ENCODE results near the gene METTL6. TPM values are rescaled to one million over a fixed set of nuclear protein-coding genes. Genes with fewer than 3 reads are reported as not detected.

Gene METTL6
- total and polyA plus RNA-seq, 2 of the 4 experiments (the other 2 are of a cell fraction): 15.4 to 21.5 TPM

- ATAC-seq (ENCODE audit: low read depth) (no peak), DNase-seq (no peak)
- no peak overlapping the region for H2AK9ac ChIP-seq (replicated peaks; ENCODE audit: low read depth, low read length, poor library complexity)
- CTCF ChIA-PET: interaction anchor here (0.6 to 1.6 kb wide), 2 partner anchors 113 to 175 kb away, joined by 4 to 5 read pairs; partner anchors contain the start of gene CAPN7
- no peak overlapping the region for H2BK15ac ChIP-seq (ENCODE audit: low read depth, low read length)
- no CpG with 5 or more reads among the region's 6 CpGs for WGBS, 2 experiments (ENCODE audit: extremely low coverage in 2 of 2, insufficient read length in 1 of 2)
- H3K56ac ChIP-seq (ENCODE audit: extremely low read depth, insufficient read depth, low read length): no peak overlapping the region
- H3K4me3 ChIP-seq (ENCODE audit: insufficient read depth, low read depth, low read length): no peak overlapping the region
- no peak overlapping the region for H2BK20ac ChIP-seq (ENCODE audit: low read depth, low read length)
- TF ChIP-seq, protein P1, sequence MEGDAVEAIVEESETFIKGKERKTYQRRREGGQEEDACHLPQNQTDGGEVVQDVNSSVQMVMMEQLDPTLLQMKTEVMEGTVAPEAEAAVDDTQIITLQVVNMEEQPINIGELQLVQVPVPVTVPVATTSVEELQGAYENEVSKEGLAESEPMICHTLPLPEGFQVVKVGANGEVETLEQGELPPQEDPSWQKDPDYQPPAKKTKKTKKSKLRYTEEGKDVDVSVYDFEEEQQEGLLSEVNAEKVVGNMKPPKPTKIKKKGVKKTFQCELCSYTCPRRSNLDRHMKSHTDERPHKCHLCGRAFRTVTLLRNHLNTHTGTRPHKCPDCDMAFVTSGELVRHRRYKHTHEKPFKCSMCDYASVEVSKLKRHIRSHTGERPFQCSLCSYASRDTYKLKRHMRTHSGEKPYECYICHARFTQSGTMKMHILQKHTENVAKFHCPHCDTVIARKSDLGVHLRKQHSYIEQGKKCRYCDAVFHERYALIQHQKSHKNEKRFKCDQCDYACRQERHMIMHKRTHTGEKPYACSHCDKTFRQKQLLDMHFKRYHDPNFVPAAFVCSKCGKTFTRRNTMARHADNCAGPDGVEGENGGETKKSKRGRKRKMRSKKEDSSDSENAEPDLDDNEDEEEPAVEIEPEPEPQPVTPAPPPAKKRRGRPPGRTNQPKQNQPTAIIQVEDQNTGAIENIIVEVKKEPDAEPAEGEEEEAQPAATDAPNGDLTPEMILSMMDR (conservative IDR thresholded peaks at IDR 0.05; ENCODE audit: low read depth, low read length): no peak
- TF ChIP-seq NFE2L2 (IDR thresholded peaks at IDR 0.05; ENCODE audit: low read depth, low read length): no peak
- no peak for TF ChIP-seq ELK1 (IDR thresholded peaks at IDR 0.05; ENCODE audit: borderline replicate concordance, low read depth, low read length)
- no peak for TF ChIP-seq RCOR1 (IDR thresholded peaks at IDR 0.05; ENCODE audit: insufficient replicate concordance, low read length)
- TF ChIP-seq RAD21 (IDR thresholded peaks at IDR 0.05; ENCODE audit: low read length): no peak
- TF ChIP-seq RFX5 (IDR thresholded peaks at IDR 0.05; ENCODE audit: low read depth, low read length): no peak
- TF ChIP-seq MXI1 (IDR thresholded peaks at IDR 0.05; ENCODE audit: borderline replicate concordance, low read depth, low read length): no peak
- TF ChIP-seq BHLHE40 (IDR thresholded peaks at IDR 0.05; ENCODE audit: low read depth, low read length): no peak
- TF ChIP-seq CEBPB (IDR thresholded peaks at IDR 0.05; ENCODE audit: low read depth, low read length): no peak
- no peak for TF ChIP-seq MAZ (IDR thresholded peaks at IDR 0.05; ENCODE audit: borderline replicate concordance, low read depth, low read length)
- TF ChIP-seq MAFK (IDR thresholded peaks at IDR 0.05; ENCODE audit: low read depth, low read length): no peak
- TF ChIP-seq CHD1 (IDR thresholded peaks at IDR 0.05; ENCODE audit: low read depth, low read length): no peak
- no peak for TF ChIP-seq POLR2A (IDR thresholded peaks at IDR 0.05; ENCODE audit: low read depth, low read length)
- TF ChIP-seq SMC3 (IDR thresholded peaks at IDR 0.05; ENCODE audit: low read depth, low read length): no peak
- no peak for TF ChIP-seq FOS (IDR thresholded peaks at IDR 0.05; ENCODE audit: low read depth, low read length)
- dilution Hi-C loops (cut with HindIII; ENCODE audit: low sequenced_read_pairs, unreplicated experiment): no loop called here
- no peak overlapping the region for H2BK120ac ChIP-seq (ENCODE audit: low read depth, low read length)
- H3K4ac ChIP-seq (ENCODE audit: low read depth, low read length): no peak overlapping the region
- H3K79me1 ChIP-seq (ENCODE audit: low read depth in 1 of 2, low read length in 2 of 2): no peaks in the 10 kb centered on the region
- in situ Hi-C loops (cut with MboI; ENCODE audit: low sequenced_read_pairs): loop anchor here (5.0 to 25.0 kb wide), 2 partner anchors 114 to 269 kb away; no protein-coding TSS in a partner anchor
- H4K91ac ChIP-seq (ENCODE audit: insufficient read depth, low read depth, low read length): no peak overlapping the region
- no peaks in the 10 kb centered on the region for H4K20me1 ChIP-seq (ENCODE audit: insufficient read depth, low read length)
- no peak overlapping the region for H3K23ac ChIP-seq (ENCODE audit: low read depth, low read length)
- no peak overlapping the region for H2BK5ac ChIP-seq (ENCODE audit: low read depth, low read length, poor library complexity, severe bottlenecking)
- POLR2A ChIA-PET (ENCODE audit: unreplicated experiment): no interaction called here
- no peak overlapping the region for H2AFZ ChIP-seq (replicated peaks; ENCODE audit: low read length, poor library complexity)
- H3K9ac ChIP-seq (ENCODE audit: low read depth, low read length): no peak overlapping the region
- H3K18ac ChIP-seq (ENCODE audit: low read depth, low read length): no peak overlapping the region
- H3K9me1 ChIP-seq (ENCODE audit: insufficient read depth, low read length): no peaks in the 10 kb centered on the region
- no TSS peak for BruUV-seq (replicated peaks)
- no peak overlapping the region for H3K27ac ChIP-seq (ENCODE audit: insufficient read depth, low read length)
- H4K8ac ChIP-seq (ENCODE audit: low read depth in 2 of 2, low read length in 2 of 2): no peak overlapping the region
- H3K27me3 ChIP-seq (ENCODE audit: control insufficient read depth, insufficient read depth, low read length): no peaks in the 10 kb centered on the region
- H3K4me2 ChIP-seq (ENCODE audit: low read depth, low read length): no peak overlapping the region
- H4K5ac ChIP-seq (ENCODE audit: low read depth, low read length): no peak overlapping the region
- intact Hi-C loops (cut with micrococcal nuclease): no loop called here
- no peak overlapping the region for H2AK5ac ChIP-seq (ENCODE audit: low read depth, low read length)
- no peaks in the 10 kb centered on the region for H3K36me3 ChIP-seq (ENCODE audit: control insufficient read depth, insufficient read depth, low read length)
- H3K4me1 ChIP-seq (ENCODE audit: control insufficient read depth, insufficient read depth, low read length): no peaks in the 10 kb centered on the region
- H3K9me3 ChIP-seq (ENCODE audit: control insufficient read depth, insufficient read depth, low read length): peaks cover 3% of the 10 kb centered on the region
- no peak overlapping the region for H3K14ac ChIP-seq (replicated peaks; ENCODE audit: low read depth, low read length)
These were observed 46.1 kb downstream of the METTL6 start for GRCh38 chr3:15380980-15381890.
